GM19328 (cell line): ENCODE measurements around the gene IQCF2.
"Not testable (repeated sequence)": the region's sequence is repeated elsewhere in the genome, so short reads cannot be mapped to it uniquely, and the experiment has no call there.

ENCODE experiments used
- ATAC-seq: cut with Tn5 transposase; IDR thresholded peaks from one replicate; pipeline ENCODE4 v1.9.1; 2021; ENCODE audit warnings: mild to moderate bottlenecking, moderate library complexity; ENCODE audit not compliant: unreplicated experiment

Gene IQCF2

GRCh38 chr3:51875501-51875900, 14.1 kb downstream of the IQCF2 start, which contains the start of gene IQCF5:
Gene IQCF5, minus strand, starts transcription at chr3:51875601. Its CDS starts 70 bp downstream, at chr3:51875531.
- no peak for ATAC-seq

GRCh38 chr3:51876186-51876585, 14.8 kb downstream of the IQCF2 start:
- no peak for ATAC-seq

GRCh38 chr3:51879937-51880336, 18.5 kb downstream of the IQCF2 start:
- no peak for ATAC-seq

GRCh38 chr3:51886447-51886846, 25.0 kb downstream of the IQCF2 start:
- ATAC-seq, result no peak

- ATAC-seq, result no peak
Measured at GRCh38 chr3:51887620-51888019, 26.2 kb downstream of the IQCF2 start.

GRCh38 chr3:51888463-51889105, 27.2 kb downstream of the IQCF2 start:
- no peak for ATAC-seq

GRCh38 chr3:51891242-51892039, 30.0 kb downstream of the IQCF2 start:
- ATAC-seq, result no peak

- ATAC-seq, result no peak
Measured at GRCh38 chr3:51894391-51894790, 33.0 kb downstream of the IQCF2 start.

GRCh38 chr3:51894939-51895338, 33.5 kb downstream of the IQCF2 start:
- ATAC-seq, result no peak

GRCh38 chr3:51896607-51897305, 35.3 kb downstream of the IQCF2 start:
- ATAC-seq, result no peak

- ATAC-seq, result no peak
Measured at GRCh38 chr3:51897391-51897790, 36.0 kb downstream of the IQCF2 start.

GRCh38 chr3:51900043-51900442, 38.6 kb downstream of the IQCF2 start:
- ATAC-seq, result not testable (repeated sequence)

GRCh38 chr3:51902361-51902760, 40.9 kb downstream of the IQCF2 start:
- not testable (repeated sequence) for ATAC-seq

- no peak for ATAC-seq
Measured at GRCh38 chr3:51904034-51904823, 42.8 kb downstream of the IQCF2 start.

- ATAC-seq, result no peak
Measured at GRCh38 chr3:51908026-51908425, 46.6 kb downstream of the IQCF2 start.
